CD4-positive, alpha-beta T cell treated with Interleukin-10 for 1 hour (primary cell): ENCODE data around the gene DBX2.
"Not testable (repeated sequence)": the region's sequence is repeated elsewhere in the genome, so short reads cannot be mapped to it uniquely, and the experiment has no call there.

Experiments used
- DNase-seq: peaks from one replicate; pipeline ENCODE4 v3.0.0-alpha.2; 2020

DBX2 gene

GRCh38 chr12:45050751-45051571 is at the start of gene DBX2:
Gene DBX2 (minus strand): TSS chr12:45051099. CDS start chr12:45050927, 172 bp downstream.
- no peak for DNase-seq

DNA sequence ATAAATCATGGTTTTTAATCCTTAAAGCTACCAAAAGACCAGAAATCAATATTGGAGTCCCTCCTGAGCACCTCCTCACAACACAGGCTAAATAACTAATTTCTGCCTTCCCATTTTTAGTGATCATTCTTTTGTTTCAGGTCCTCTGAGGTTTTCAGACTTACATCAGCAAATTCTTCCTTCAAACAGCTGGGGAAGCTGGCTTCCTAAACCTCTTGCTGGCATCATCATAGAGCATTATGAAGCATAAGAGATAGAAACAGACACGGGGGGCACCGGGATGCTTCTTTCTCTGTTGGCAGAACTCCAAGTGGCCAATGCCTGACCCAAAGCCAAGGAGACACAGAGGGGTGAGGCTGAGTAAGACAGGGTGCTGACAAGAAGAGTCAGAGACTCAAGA is 47.9 kb upstream of the DBX2 start:
- no peak for DNase-seq

DNA sequence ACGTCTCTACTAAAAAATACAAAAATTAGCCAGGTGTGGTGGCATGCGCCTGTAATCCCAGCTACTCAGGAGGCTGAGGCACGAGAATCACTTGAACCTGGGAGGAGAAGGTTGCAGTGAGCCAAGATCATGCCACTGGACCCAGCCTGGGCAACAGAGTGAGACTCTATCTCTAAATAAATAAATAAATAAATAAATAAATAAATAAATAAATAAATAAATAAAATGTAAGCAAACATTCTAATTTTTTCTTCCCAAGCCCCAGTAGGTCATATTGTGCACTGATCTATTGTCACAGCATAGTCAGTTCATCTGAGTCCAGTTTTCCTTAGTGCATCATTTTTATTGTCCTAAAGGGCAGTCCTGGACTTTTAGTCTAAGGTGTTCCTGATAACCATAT is 44.5 kb upstream of the DBX2 start:
- not testable (repeated sequence) for DNase-seq

DNA sequence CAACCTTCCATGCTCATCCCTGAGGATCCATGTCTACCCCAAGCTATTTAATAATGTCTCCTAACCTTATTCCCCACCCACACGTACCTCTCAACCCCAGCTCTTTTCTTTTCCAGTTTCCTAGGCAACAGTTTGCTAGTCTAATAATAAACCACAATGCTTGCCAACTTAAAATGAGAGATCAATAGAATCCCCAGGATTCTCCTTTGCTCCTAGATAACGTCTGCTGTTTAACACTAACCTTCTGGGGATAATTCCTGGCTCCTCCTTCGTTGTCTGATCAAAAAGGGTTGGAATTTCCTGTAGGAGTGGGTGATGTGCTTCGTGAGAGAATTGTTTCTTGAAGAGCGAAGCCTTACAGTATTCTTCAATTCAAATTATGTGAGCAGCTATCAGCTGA is 42.2 kb upstream of the DBX2 start:
- no peak for DNase-seq

DNA sequence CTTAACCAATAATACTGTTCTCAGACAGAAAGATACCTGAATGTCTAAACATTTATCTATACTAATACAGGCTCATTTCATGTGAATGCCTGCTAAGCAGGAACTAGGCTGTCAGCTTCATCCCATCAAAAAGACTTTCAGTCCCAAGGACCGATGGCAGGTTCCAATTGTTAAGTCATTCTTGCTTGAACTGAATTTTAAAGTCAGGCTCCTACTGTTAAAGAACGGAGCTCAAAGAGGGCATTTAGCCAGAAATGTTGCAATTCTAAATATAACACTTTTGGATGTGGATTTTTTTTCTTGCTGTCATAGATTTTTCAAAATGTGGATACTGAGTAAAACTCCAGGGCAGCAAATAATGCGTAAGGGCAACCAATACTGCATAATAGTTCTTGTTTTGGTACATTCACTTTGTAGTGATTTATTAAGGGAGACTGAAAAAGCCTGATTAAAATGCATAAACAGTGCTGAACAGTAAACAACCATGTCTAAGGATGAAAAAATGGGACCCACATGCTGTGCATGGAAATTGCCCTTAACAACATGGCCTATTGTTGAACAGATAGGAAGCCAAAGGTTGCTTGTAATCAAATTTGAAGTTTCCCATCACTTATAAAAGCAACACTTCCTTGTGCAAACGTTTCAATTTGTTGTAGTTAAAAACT is 38.6 kb upstream of the DBX2 start:
- no peak for DNase-seq

DNA sequence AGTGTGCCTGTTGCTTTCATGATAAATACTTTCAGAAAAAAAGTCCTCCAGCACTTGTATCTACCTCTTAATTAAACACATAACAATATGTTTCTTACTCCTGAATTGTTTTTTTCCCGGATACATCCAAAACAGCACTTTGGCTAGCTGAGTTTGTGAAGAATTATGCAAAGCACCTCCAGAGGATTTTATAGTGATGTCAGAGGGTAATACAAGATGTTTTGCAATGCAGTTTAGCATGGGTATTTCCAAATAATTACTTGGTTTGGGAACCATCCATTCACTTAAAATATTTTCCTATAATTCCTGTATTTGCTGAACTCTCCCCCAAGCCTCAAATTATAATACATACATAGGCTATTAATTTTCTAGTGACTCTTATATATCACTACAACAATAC is 37.7 kb upstream of the DBX2 start:
- no peak for DNase-seq

GRCh38 chr12:45084248-45084647 is 33.3 kb upstream of the DBX2 start:
- not testable (repeated sequence) for DNase-seq

- no peak for DNase-seq
These were observed 26.4 kb upstream of the DBX2 start for GRCh38 chr12:45077251-45077650.

GRCh38 chr12:45076417-45077026 is 25.6 kb upstream of the DBX2 start:
- DNase-seq: no peak

DNA sequence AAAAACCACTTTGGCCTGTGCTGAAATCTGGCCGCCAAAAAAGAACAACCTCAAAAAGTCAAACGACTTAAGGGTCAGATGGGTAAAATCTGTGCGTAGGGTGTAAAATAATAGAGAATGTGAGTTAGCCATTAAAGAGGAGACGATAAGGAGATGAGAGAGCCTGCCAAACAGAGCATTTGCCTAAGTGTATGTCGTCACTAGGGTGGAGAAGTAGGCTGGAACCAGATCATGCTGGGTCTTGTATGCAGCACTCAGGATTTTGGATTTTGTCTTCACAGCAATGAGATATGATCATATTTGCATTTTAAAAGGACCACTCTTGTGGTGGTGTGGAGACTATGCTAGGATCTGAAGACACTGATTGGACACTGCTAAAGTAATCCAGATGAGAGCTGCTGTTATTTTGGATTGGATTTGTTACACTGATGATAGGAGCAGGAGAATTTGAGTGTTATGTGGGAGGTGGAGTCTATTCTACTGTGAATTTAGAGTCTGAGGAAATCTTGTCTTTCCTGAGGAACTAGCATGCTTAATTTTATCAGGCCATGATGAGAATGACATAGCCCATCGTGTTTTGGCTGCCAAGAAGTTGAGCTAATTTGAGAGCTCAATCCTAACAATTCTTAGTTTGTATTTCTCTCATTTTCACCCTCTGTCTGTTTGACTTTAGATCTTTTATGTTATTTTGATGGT is 24.8 kb upstream of the DBX2 start:
- no peak for DNase-seq

DNA sequence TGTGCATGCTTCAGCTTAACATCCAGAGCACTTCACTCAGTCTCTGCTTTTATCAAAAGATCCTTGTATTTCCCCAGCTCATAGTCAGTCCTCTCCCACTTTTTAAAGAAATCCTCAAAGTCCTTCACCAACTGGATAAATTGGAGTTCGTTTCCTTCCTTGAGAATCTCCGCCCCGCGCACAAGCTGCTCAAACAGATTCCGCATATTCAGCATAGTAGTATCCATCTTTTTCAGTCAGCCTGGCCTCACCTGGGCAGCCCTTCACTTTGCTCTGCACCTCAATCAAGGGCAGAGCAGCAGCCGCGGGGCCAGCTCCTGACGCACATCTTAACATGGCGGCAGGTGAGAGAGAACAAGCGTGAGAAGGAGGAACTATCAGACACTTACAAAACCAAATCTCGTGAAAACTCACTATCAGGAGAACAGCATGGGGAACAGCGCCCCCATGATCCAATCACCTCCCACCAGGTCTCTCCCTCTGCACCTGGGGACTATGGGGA is 14.3 kb upstream of the DBX2 start:
- no peak for DNase-seq

DNA sequence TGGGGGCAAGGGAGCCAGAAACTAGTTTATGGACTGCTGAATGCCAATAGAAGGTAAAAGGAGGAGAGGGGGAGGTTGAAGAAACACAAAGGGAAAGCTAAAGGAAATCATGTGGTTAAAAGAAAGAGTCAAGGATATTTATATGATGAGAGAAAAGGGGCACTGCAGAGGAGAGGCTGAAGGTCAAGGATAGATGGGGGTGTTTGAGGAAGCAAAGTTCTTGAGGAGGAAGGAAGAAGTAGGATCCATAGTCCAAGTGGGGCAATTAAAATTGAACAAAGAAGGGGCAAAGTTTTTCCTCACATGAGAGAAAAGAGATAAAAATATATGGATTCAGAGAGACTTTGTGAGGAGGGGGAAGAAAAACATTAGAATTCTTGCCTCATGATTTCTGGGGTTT is 10.1 kb upstream of the DBX2 start:
- no peak for DNase-seq

- no peak for DNase-seq
These were observed 750 bp upstream of the DBX2 start for GRCh38 chr12:45051572-45052125.

DNA sequence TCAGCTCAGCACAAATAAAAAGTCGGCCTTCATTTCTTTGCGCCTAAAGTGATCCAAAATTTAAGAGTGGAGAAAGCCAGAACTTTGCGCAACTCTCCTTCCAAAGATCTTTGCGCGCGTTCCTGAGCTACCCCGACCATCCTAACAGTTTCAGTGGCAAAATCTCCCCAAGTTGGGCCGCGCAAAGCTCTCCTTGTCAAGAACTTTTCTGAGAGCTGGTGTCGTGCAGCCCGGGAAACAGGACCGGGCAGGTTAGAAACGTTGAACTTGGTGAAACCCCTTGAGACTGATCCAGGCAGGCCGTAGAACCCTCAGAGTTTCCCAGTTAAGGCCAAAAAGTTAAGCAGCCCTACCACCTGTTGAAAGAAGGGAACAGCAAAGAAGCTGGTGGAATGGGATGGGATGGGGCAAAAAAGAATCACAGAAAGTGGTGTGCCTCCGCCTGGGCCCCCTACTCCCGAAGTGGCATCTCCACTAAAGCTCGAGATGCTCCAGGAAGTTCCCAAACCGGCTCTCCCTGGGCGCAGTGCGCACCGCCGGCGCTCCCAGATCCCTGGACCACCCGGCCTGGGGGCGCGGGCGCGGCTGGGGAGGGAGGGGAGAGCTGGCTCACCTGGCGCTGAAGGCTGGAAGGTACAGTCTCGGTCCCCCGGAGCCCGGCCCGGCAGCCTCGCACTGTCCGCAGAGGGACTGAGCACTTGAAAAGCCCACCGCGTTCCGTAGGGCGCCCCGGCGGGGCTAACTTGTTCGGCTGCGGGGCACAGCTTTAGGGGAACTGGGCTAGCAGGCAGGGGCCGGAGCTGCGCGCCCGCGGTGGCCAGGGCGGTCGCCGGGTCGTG is 768 bp downstream of the DBX2 start:
- no peak for DNase-seq

- no peak for DNase-seq
These were observed 8.3 kb downstream of the DBX2 start for GRCh38 chr12:45042599-45042998.

- no peak for DNase-seq
These were observed 9.9 kb downstream of the DBX2 start for GRCh38 chr12:45040977-45041376.

- DNase-seq: no peak
These were observed 11.1 kb downstream of the DBX2 start for GRCh38 chr12:45039757-45040156.

DNA sequence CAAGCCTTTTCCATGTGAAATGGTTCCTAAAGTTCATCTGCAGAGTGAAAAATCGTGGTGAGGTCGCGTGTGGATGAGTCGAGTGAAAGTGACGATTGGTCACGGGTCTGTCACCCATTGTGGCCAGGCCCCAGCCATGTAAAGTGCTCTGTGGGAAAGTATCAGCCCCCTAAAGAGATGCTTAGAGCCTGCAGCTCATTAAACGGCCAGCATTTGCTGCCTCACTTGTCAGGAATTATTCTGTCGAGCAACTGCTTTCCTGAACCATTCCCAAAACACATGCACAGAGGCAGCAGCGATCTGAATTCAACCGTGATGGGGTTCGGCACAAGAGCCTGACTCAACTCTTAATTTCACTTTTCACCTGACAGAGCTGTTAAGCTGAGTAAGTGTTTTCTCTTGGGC is 16.0 kb downstream of the DBX2 start:
- no peak for DNase-seq

DNA sequence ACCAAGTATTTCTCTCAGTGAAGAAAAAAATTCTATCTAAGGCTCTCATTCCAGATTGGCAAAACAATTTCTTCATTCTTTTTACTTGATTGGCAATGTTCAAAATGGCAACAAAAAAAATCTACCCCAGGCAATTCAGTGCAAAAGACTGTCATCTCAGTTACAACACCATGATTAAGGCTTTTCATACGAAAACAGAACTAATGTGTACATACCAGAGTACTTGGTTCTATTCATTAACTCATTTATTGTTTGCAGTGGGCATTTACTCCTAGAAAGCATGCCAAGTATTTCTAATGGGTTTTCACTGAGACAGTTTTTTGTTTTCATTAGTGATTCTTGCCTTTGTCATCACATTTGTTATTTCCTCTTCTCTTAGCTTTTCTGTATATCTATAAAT is 33.0 kb downstream of the DBX2 start:
- no peak for DNase-seq

- DNase-seq: no peak
These were observed 36.5 kb downstream of the DBX2 start for GRCh38 chr12:45014396-45014795.

- DNase-seq: no peak
These were observed 38.1 kb downstream of the DBX2 start for GRCh38 chr12:45012749-45013148.

DNA sequence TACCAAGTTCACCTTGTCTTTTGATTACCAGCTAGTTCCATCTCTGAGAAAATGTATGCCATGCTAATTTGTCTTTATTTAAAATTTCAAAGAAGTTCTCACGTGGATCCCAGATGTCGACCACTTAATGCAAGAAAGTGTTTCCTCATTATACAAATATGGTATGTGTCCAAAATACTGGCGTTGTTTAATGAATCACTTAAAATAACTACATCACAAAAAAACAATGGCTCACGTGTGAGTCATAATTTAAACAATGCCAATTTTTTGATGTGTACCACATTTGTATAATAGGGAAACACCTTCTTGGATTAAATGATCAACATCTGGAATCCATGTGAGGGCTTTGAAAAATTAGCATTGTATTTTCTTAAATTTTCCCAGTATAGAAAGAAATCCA is 40.8 kb downstream of the DBX2 start:
- DNase-seq: no peak
